Activated naive CD4-positive, alpha-beta T cell treated with Interleukin-2 at 50 U/mL for 16 hours (primary cell): ENCODE results near the gene GPR108.
"Not testable (repeated sequence)": the region's sequence is repeated elsewhere in the genome, so short reads cannot be mapped to it uniquely, and the experiment has no call there.

Experiments
- DNase-seq: peaks from one replicate; pipeline ENCODE4 v3.0.0-alpha.2; 2020

The GPR108 gene

GRCh38 chr19:6760606-6761005, 23.2 kb upstream of the GPR108 start:
- no peak for DNase-seq

- DNase-seq: no peak
Measured at GRCh38 chr19:6754653-6755463, 17.5 kb upstream of the GPR108 start.

GRCh38 chr19:6754136-6754535, 16.8 kb upstream of the GPR108 start:
- no peak for DNase-seq

GRCh38 chr19:6753178-6754031, 16.0 kb upstream of the GPR108 start:
- DNase-seq: peak; percentile 79

- DNase-seq: no peak
Measured at GRCh38 chr19:6752256-6753177, 15.1 kb upstream of the GPR108 start.

- no peak for DNase-seq
Measured at GRCh38 chr19:6751189-6751588, 13.8 kb upstream of the GPR108 start.

GRCh38 chr19:6750062-6750461, 12.7 kb upstream of the GPR108 start:
- DNase-seq: no peak

GRCh38 chr19:6748543-6748942, 11.2 kb upstream of the GPR108 start:
- DNase-seq: not testable (repeated sequence)

- no peak for DNase-seq
Measured at GRCh38 chr19:6745965-6746364, 8.6 kb upstream of the GPR108 start.

GRCh38 chr19:6744381-6745301, 7.3 kb upstream of the GPR108 start:
- DNase-seq: no peak

GRCh38 chr19:6743714-6744380, 6.5 kb upstream of the GPR108 start:
- DNase-seq: no peak

GRCh38 chr19:6743066-6743465, 5.7 kb upstream of the GPR108 start:
- no peak for DNase-seq

- DNase-seq: peak; percentile 10
Measured at GRCh38 chr19:6740589-6741343, 3.4 kb upstream of the GPR108 start.

- DNase-seq: peak; percentile 17
Measured at GRCh38 chr19:6739883-6740588, 2.7 kb upstream of the GPR108 start.

- DNase-seq: peak; percentile 82
Measured at GRCh38 chr19:6739390-6739882, 2.1 kb upstream of the GPR108 start, which contains the start of gene TRIP10. Gene TRIP10, plus strand, starts transcription at chr19:6739680. Its CDS starts 82 bp downstream, at chr19:6739762.

- DNase-seq: peak; percentile 24
Measured at GRCh38 chr19:6738787-6739389, 1.5 kb upstream of the GPR108 start.

GRCh38 chr19:6737873-6738786, 750 bp upstream of the GPR108 start:
- peak; percentile 81 for DNase-seq

- no peak for DNase-seq
Measured at GRCh38 chr19:6736917-6737283, 480 bp downstream of the GPR108 start.
